Nephron (organoid): Measurements from ENCODE around the gene APOA1.

Experiments used
- H3K27ac Mint-ChIP-seq, 3 experiments: 2 replicates each; pipeline ENCODE4 v1.8.0; 2020; ENCODE audit warnings: mixed read lengths in 3 of 3, mild to moderate bottlenecking in 2 of 3, moderate library complexity in 1 of 3
- H3K27me3 Mint-ChIP-seq: 2 replicates; pipeline ENCODE4 v1.8.0; 2021; ENCODE audit warnings: low read depth, mild to moderate bottlenecking, moderate library complexity, mixed read lengths
- H3K36me3 Mint-ChIP-seq: 2 replicates; pipeline ENCODE4 v1.8.0; 2020; ENCODE audit warnings: low read depth, mixed read lengths
- H3K4me1 Mint-ChIP-seq: 2 replicates; pipeline ENCODE4 v1.8.0; 2020; ENCODE audit warnings: mixed read lengths
- H3K4me3 Mint-ChIP-seq, 3 experiments: 2 replicates each; pipeline ENCODE4 v1.8.0; 2020; ENCODE audit warnings: mild to moderate bottlenecking in 3 of 3, mixed read lengths in 3 of 3, moderate library complexity in 2 of 3
- H3K9me3 Mint-ChIP-seq: 2 replicates; pipeline ENCODE4 v1.8.0; 2020; ENCODE audit warnings: mixed read lengths
- CTCF ChIP-seq, 3 experiments: fragments of 200-600 bp; sonication (generic); IDR thresholded peaks; one replicate each; pipeline ENCODE4 v1.5.0; 2021; ENCODE audit warnings: antibody characterized with exemption in 3 of 3; ENCODE audit not compliant: unreplicated experiment in 3 of 3

Gene APOA1

DNA sequence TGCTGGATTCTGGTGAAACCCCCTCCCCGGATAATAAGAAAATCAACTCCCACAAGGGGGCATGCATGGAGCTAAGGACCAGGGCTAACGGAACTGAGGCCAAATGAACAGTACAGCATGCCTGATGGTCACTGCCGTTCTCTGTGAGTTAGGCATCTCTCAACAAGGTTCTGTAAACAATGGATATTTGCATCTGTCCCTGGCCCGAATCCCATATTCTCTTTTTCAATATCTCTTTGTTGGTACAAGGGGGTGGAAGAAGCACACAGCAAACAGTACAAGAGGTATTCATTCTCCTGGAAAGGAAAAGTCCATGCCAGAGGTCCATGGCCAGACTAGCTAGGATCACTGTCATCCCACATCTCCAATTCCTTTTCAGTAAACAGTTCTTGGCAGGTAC, 32.2 kb upstream of the APOA1 start:
- H3K27me3 Mint-ChIP-seq: no peaks in the 10 kb centered on the region
- no peak overlapping the region for H3K4me3 Mint-ChIP-seq
- no peak for TF ChIP-seq CTCF (IDR thresholded peaks at IDR 0.05; ENCODE audit: unreplicated experiment in 3 of 3)
- no peaks in the 10 kb centered on the region for H3K9me3 Mint-ChIP-seq
- no peak overlapping the region for H3K27ac Mint-ChIP-seq
- peaks cover 66% of the 10 kb centered on the region for H3K36me3 Mint-ChIP-seq
- peaks cover 3% of the 10 kb centered on the region for H3K4me1 Mint-ChIP-seq

GRCh38 chr11:116868066-116868465, 30.6 kb upstream of the APOA1 start:
- no peaks in the 10 kb centered on the region for H3K4me1 Mint-ChIP-seq
- H3K9me3 Mint-ChIP-seq: no peaks in the 10 kb centered on the region
- H3K27me3 Mint-ChIP-seq: no peaks in the 10 kb centered on the region
- H3K36me3 Mint-ChIP-seq: peaks cover 66% of the 10 kb centered on the region
- no peak overlapping the region for H3K4me3 Mint-ChIP-seq
- H3K27ac Mint-ChIP-seq: no peak overlapping the region
- no peak for TF ChIP-seq CTCF (IDR thresholded peaks at IDR 0.05; ENCODE audit: unreplicated experiment in 3 of 3)

DNA sequence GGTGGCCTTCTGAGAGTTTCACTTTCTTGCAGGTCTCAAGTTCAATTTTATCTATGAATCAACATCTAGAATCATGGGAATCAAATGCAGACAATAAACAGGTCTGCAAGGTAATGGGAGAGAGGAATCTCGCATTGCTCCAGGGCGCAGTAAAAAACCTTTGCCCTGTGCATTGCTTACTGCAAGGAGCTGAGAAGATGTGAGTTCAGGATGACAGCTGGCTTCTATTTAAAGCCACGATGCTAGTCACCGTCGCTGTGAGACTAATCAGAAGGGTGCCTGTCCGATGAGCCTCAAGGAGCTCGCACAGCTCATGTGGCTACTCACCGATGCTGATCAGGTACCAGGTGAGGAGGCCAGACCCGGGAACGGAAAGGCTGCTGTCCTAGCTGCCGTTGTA, 30.2 kb upstream of the APOA1 start:
- Mint-ChIP-seq H3K27me3 (no peaks in the 10 kb centered on the region), H3K4me1 (no peaks in the 10 kb centered on the region), H3K27ac (no peak overlapping the region), H3K4me3 (no peak overlapping the region), H3K36me3 (peaks cover 62% of the 10 kb centered on the region), H3K9me3 (no peaks in the 10 kb centered on the region)
- no peak for TF ChIP-seq CTCF (IDR thresholded peaks at IDR 0.05; ENCODE audit: unreplicated experiment in 3 of 3)

GRCh38 chr11:116866804-116867455, 29.5 kb upstream of the APOA1 start:
- H3K4me3 Mint-ChIP-seq: no peak overlapping the region
- peaks cover 66% of the 10 kb centered on the region for H3K36me3 Mint-ChIP-seq
- TF ChIP-seq CTCF (IDR thresholded peaks at IDR 0.05; ENCODE audit: unreplicated experiment in 3 of 3): no peak

GRCh38 chr11:116865696-116866095, 28.3 kb upstream of the APOA1 start:
- no peaks in the 10 kb centered on the region for H3K4me1 Mint-ChIP-seq
- TF ChIP-seq CTCF (IDR thresholded peaks at IDR 0.05; ENCODE audit: unreplicated experiment in 3 of 3): no peak
- H3K27ac Mint-ChIP-seq: no peak overlapping the region
- no peak overlapping the region for H3K4me3 Mint-ChIP-seq
- H3K36me3 Mint-ChIP-seq: peaks cover 69% of the 10 kb centered on the region
- no peaks in the 10 kb centered on the region for H3K9me3 Mint-ChIP-seq
- H3K27me3 Mint-ChIP-seq: no peaks in the 10 kb centered on the region

More at GRCh38 chr11:116866804-116867455, 29.5 kb upstream of the APOA1 start:
- H3K27me3 Mint-ChIP-seq: no peaks in the 10 kb centered on the region
- H3K27ac Mint-ChIP-seq: no peak overlapping the region
- H3K9me3 Mint-ChIP-seq: no peaks in the 10 kb centered on the region
- no peaks in the 10 kb centered on the region for H3K4me1 Mint-ChIP-seq

- no peaks in the 10 kb centered on the region for H3K27me3 Mint-ChIP-seq
- H3K4me1 Mint-ChIP-seq: no peaks in the 10 kb centered on the region
- H3K36me3 Mint-ChIP-seq: peaks cover 70% of the 10 kb centered on the region
- no peak overlapping the region for H3K27ac Mint-ChIP-seq
- no peak overlapping the region for H3K4me3 Mint-ChIP-seq
- no peaks in the 10 kb centered on the region for H3K9me3 Mint-ChIP-seq
- no peak for TF ChIP-seq CTCF (IDR thresholded peaks at IDR 0.05; ENCODE audit: unreplicated experiment in 3 of 3)
These were observed 27.1 kb upstream of the APOA1 start for GRCh38 chr11:116864531-116864930.
